ENCODE measurements around the gene STEAP3.
A peak's percentile ranks its signal among the peaks of the same experiment; 100 is the strongest.

The STEAP3 gene

GRCh38 chr2:119206201-119206600 is 17.4 kb upstream of the STEAP3 start:
- Histone ChIP-seq H3K4me3 (ENCODE audit: control insufficient read depth in 1 of 7, extremely low read depth in 1 of 7, insufficient read depth in 4 of 7, low read depth in 2 of 7, low read length in 6 of 7) (no peak overlapping the region), H3K4me1 (ENCODE audit: control extremely low read depth in 1 of 4, control insufficient read depth in 4 of 4, insufficient read depth in 4 of 4, low read length in 3 of 4) (no peaks in the 10 kb centered on the region), H3K36me3 (ENCODE audit: control insufficient read depth in 4 of 4, insufficient read depth in 4 of 4, low read length in 3 of 4) (no peaks in the 10 kb centered on the region), H3K27me3 (replicated peaks in 2 of 5; ENCODE audit: control insufficient read depth in 4 of 5, insufficient read depth in 5 of 5, low read length in 4 of 5) (peaks cover 0 to 3% (median 0%) of the 10 kb centered on the region in 5 experiments), H3K27ac (ENCODE audit: insufficient read depth in 1 of 2, low read depth in 1 of 2, low read length in 2 of 2, poor library complexity in 1 of 2, severe bottlenecking in 2 of 2) (no peak overlapping the region), H3K9me3 (ENCODE audit: control extremely low read depth in 1 of 5, control insufficient read depth in 4 of 5, insufficient read depth in 2 of 5, low read depth in 1 of 5, low read length in 4 of 5) (no peaks in the 10 kb centered on the region)
- 92% methylated on average over 2 of the region's 2 CpGs for WGBS (ENCODE audit: insufficient coverage)
- ChIA-PET CTCF (interaction anchor here (1.0 kb wide), 1 partner anchor 325 kb away, joined by 3 read pairs; no protein-coding TSS in a partner anchor), POLR2A (no interaction called here)
- no peak for DNase-seq

- no peak for DNase-seq
- ChIA-PET CTCF (interaction anchor here (1.0 kb wide), 1 partner anchor 326 kb away, joined by 3 read pairs; no protein-coding TSS in a partner anchor), POLR2A (no interaction called here)
- H3K36me3 ChIP-seq (ENCODE audit: control insufficient read depth in 4 of 4, insufficient read depth in 4 of 4, low read length in 3 of 4): no peaks in the 10 kb centered on the region
- 71% methylated on average over 1 of the region's 2 CpGs for WGBS (ENCODE audit: insufficient coverage)
- no peaks in the 10 kb centered on the region for H3K9me3 ChIP-seq (ENCODE audit: control extremely low read depth in 1 of 5, control insufficient read depth in 4 of 5, insufficient read depth in 2 of 5, low read depth in 1 of 5, low read length in 4 of 5)
- H3K27me3 ChIP-seq (replicated peaks in 2 of 5; ENCODE audit: control insufficient read depth in 4 of 5, insufficient read depth in 5 of 5, low read length in 4 of 5): peaks cover 0 to 3% (median 0%) of the 10 kb centered on the region in 5 experiments
- no peak overlapping the region for H3K4me3 ChIP-seq (ENCODE audit: control insufficient read depth in 1 of 7, extremely low read depth in 1 of 7, insufficient read depth in 4 of 7, low read depth in 2 of 7, low read length in 6 of 7)
- H3K27ac ChIP-seq (ENCODE audit: insufficient read depth in 1 of 2, low read depth in 1 of 2, low read length in 2 of 2, poor library complexity in 1 of 2, severe bottlenecking in 2 of 2): no peak overlapping the region
- H3K4me1 ChIP-seq (ENCODE audit: control extremely low read depth in 1 of 4, control insufficient read depth in 4 of 4, insufficient read depth in 4 of 4, low read length in 3 of 4): no peaks in the 10 kb centered on the region
These were observed 16.2 kb upstream of the STEAP3 start for GRCh38 chr2:119207447-119207846.

- ChIA-PET POLR2A (no interaction called here), CTCF (no interaction called here)
- no peak overlapping the region for H3K4me3 ChIP-seq (ENCODE audit: control insufficient read depth in 1 of 7, extremely low read depth in 1 of 7, insufficient read depth in 4 of 7, low read depth in 2 of 7, low read length in 6 of 7)
- 84% methylated on average over 3 of the region's 4 CpGs for WGBS (ENCODE audit: insufficient coverage)
- H3K4me1 ChIP-seq (ENCODE audit: control extremely low read depth in 1 of 4, control insufficient read depth in 4 of 4, insufficient read depth in 4 of 4, low read length in 3 of 4): no peaks in the 10 kb centered on the region
- peaks cover 0 to 3% (median 0%) of the 10 kb centered on the region in 5 experiments for H3K27me3 ChIP-seq (replicated peaks in 2 of 5; ENCODE audit: control insufficient read depth in 4 of 5, insufficient read depth in 5 of 5, low read length in 4 of 5)
- H3K27ac ChIP-seq (ENCODE audit: insufficient read depth in 1 of 2, low read depth in 1 of 2, low read length in 2 of 2, poor library complexity in 1 of 2, severe bottlenecking in 2 of 2): no peak overlapping the region
- no peaks in the 10 kb centered on the region for H3K9me3 ChIP-seq (ENCODE audit: control extremely low read depth in 1 of 5, control insufficient read depth in 4 of 5, insufficient read depth in 2 of 5, low read depth in 1 of 5, low read length in 4 of 5)
- no peaks in the 10 kb centered on the region for H3K36me3 ChIP-seq (ENCODE audit: control insufficient read depth in 4 of 4, insufficient read depth in 4 of 4, low read length in 3 of 4)
- no peak for DNase-seq
These were observed 14.8 kb upstream of the STEAP3 start for GRCh38 chr2:119208791-119209203.

GRCh38 chr2:119212139-119212800 is 11.4 kb upstream of the STEAP3 start:
- ChIA-PET POLR2A (no interaction called here), CTCF (interaction anchor here (3.0 kb wide), 1 partner anchor 7 kb away, joined by 14 read pairs; no protein-coding TSS in a partner anchor)
- Histone ChIP-seq H3K4me3 (ENCODE audit: control insufficient read depth in 1 of 7, extremely low read depth in 1 of 7, insufficient read depth in 4 of 7, low read depth in 2 of 7, low read length in 6 of 7) (no peak overlapping the region), H3K27me3 (replicated peaks in 2 of 5; ENCODE audit: control insufficient read depth in 4 of 5, insufficient read depth in 5 of 5, low read length in 4 of 5) (peaks cover 0 to 3% (median 0%) of the 10 kb centered on the region in 5 experiments), H3K9me3 (ENCODE audit: control extremely low read depth in 1 of 5, control insufficient read depth in 4 of 5, insufficient read depth in 2 of 5, low read depth in 1 of 5, low read length in 4 of 5) (no peaks in the 10 kb centered on the region), H3K36me3 (ENCODE audit: control insufficient read depth in 4 of 4, insufficient read depth in 4 of 4, low read length in 3 of 4) (no peaks in the 10 kb centered on the region), H3K27ac (ENCODE audit: insufficient read depth in 1 of 2, low read depth in 1 of 2, low read length in 2 of 2, poor library complexity in 1 of 2, severe bottlenecking in 2 of 2) (no peak overlapping the region), H3K4me1 (ENCODE audit: control extremely low read depth in 1 of 4, control insufficient read depth in 4 of 4, insufficient read depth in 4 of 4, low read length in 3 of 4) (no peaks in the 10 kb centered on the region)
- WGBS (ENCODE audit: insufficient coverage): 98% methylated on average over 9 of the region's 10 CpGs
- DNase-seq: no peak

GRCh38 chr2:119214453-119215037 is 9.1 kb upstream of the STEAP3 start:
- H3K27me3 ChIP-seq (replicated peaks in 2 of 5; ENCODE audit: control insufficient read depth in 4 of 5, insufficient read depth in 5 of 5, low read length in 4 of 5): no peaks in the 10 kb centered on the region
- no peak for DNase-seq
- CTCF ChIA-PET: interaction anchor here (0.9 kb wide), 1 partner anchor 10 kb away, joined by 3 read pairs; no protein-coding TSS in a partner anchor
- H3K9me3 ChIP-seq (ENCODE audit: control extremely low read depth in 1 of 5, control insufficient read depth in 4 of 5, insufficient read depth in 2 of 5, low read depth in 1 of 5, low read length in 4 of 5): no peaks in the 10 kb centered on the region
- no peak overlapping the region for H3K4me3 ChIP-seq (ENCODE audit: control insufficient read depth in 1 of 7, extremely low read depth in 1 of 7, insufficient read depth in 4 of 7, low read depth in 2 of 7, low read length in 6 of 7)
- peaks cover 0 to 13% (median 8%) of the 10 kb centered on the region in 4 experiments for H3K4me1 ChIP-seq (ENCODE audit: control extremely low read depth in 1 of 4, control insufficient read depth in 4 of 4, insufficient read depth in 4 of 4, low read length in 3 of 4)
- POLR2A ChIA-PET: no interaction called here
- no peak overlapping the region for H3K27ac ChIP-seq (ENCODE audit: insufficient read depth in 1 of 2, low read depth in 1 of 2, low read length in 2 of 2, poor library complexity in 1 of 2, severe bottlenecking in 2 of 2)
- no peaks in the 10 kb centered on the region for H3K36me3 ChIP-seq (ENCODE audit: control insufficient read depth in 4 of 4, insufficient read depth in 4 of 4, low read length in 3 of 4)
- 100% methylated on average over 1 of the region's 3 CpGs for WGBS (ENCODE audit: insufficient coverage)

GRCh38 chr2:119216994-119217393 is 6.6 kb upstream of the STEAP3 start:
- Histone ChIP-seq H3K4me3 (ENCODE audit: control insufficient read depth in 1 of 7, extremely low read depth in 1 of 7, insufficient read depth in 4 of 7, low read depth in 2 of 7, low read length in 6 of 7) (no peak overlapping the region), H3K27ac (ENCODE audit: insufficient read depth in 1 of 2, low read depth in 1 of 2, low read length in 2 of 2, poor library complexity in 1 of 2, severe bottlenecking in 2 of 2) (no peak overlapping the region), H3K4me1 (ENCODE audit: control extremely low read depth in 1 of 4, control insufficient read depth in 4 of 4, insufficient read depth in 4 of 4, low read length in 3 of 4) (peaks cover 0 to 13% (median 8%) of the 10 kb centered on the region in 4 experiments), H3K9me3 (ENCODE audit: control extremely low read depth in 1 of 5, control insufficient read depth in 4 of 5, insufficient read depth in 2 of 5, low read depth in 1 of 5, low read length in 4 of 5) (no peaks in the 10 kb centered on the region), H3K36me3 (ENCODE audit: control insufficient read depth in 4 of 4, insufficient read depth in 4 of 4, low read length in 3 of 4) (no peaks in the 10 kb centered on the region), H3K27me3 (replicated peaks in 2 of 5; ENCODE audit: control insufficient read depth in 4 of 5, insufficient read depth in 5 of 5, low read length in 4 of 5) (no peaks in the 10 kb centered on the region)
- DNase-seq: no peak
- WGBS (ENCODE audit: insufficient coverage): 100% methylated on average over 5 of the region's 5 CpGs
- ChIA-PET CTCF (interaction anchor here (1.4 kb wide), 1 partner anchor 49 kb away, joined by 7 read pairs; no protein-coding TSS in a partner anchor), POLR2A (no interaction called here)

GRCh38 chr2:119218478-119219064 is 5.1 kb upstream of the STEAP3 start:
- no peak overlapping the region for H3K4me3 ChIP-seq (ENCODE audit: control insufficient read depth in 1 of 7, extremely low read depth in 1 of 7, insufficient read depth in 4 of 7, low read depth in 2 of 7, low read length in 6 of 7)
- CTCF ChIA-PET: interaction anchor here (1.1 to 3.6 kb wide), 5 partner anchors 7 to 48 kb away, joined by 3 to 19 read pairs (median 10); no protein-coding TSS in a partner anchor
- H3K9me3 ChIP-seq (ENCODE audit: control extremely low read depth in 1 of 5, control insufficient read depth in 4 of 5, insufficient read depth in 2 of 5, low read depth in 1 of 5, low read length in 4 of 5): no peaks in the 10 kb centered on the region
- H3K27ac ChIP-seq (ENCODE audit: insufficient read depth in 1 of 2, low read depth in 1 of 2, low read length in 2 of 2, poor library complexity in 1 of 2, severe bottlenecking in 2 of 2): no peak overlapping the region
- 39% methylated on average over 6 of the region's 6 CpGs for WGBS (ENCODE audit: insufficient coverage)
- peaks cover 0 to 22% (median 12%) of the 10 kb centered on the region in 4 experiments for H3K4me1 ChIP-seq (ENCODE audit: control extremely low read depth in 1 of 4, control insufficient read depth in 4 of 4, insufficient read depth in 4 of 4, low read length in 3 of 4)
- peak; percentile 59 to 84 (median 78) for DNase-seq
- no peaks in the 10 kb centered on the region for H3K36me3 ChIP-seq (ENCODE audit: control insufficient read depth in 4 of 4, insufficient read depth in 4 of 4, low read length in 3 of 4)
- peaks cover 0 to 4% (median 0%) of the 10 kb centered on the region in 5 experiments for H3K27me3 ChIP-seq (replicated peaks in 2 of 5; ENCODE audit: control insufficient read depth in 4 of 5, insufficient read depth in 5 of 5, low read length in 4 of 5)
- POLR2A ChIA-PET: no interaction called here

All from common myeloid progenitor, CD34-positive (primary cell).